ENCODE results near the gene IGSF10. TPM values are rescaled to one million over a fixed set of nuclear protein-coding genes. Genes with fewer than 3 reads are reported as not detected.
A peak's percentile ranks its signal among the peaks of the same experiment; 100 is the strongest.

Gene IGSF10
- total RNA-seq, 8 experiments from 2014 or later, result 0.17 to 8.1 (median 0.77) TPM

- peak in 2 of 8 experiments; percentile 55 to 66 for ATAC-seq (replicated peaks in 6 of 8)
- Histone ChIP-seq H3K27ac (no peak overlapping the region), H3K4me1 (replicated peaks in 1 of 2) (no peaks in the 10 kb centered on the region), H3K4me3 (no peak overlapping the region)
- in situ Hi-C loops (cut with MboI; ENCODE audit: low pct_unique_long_range_greater_than_20kb in 2 of 9, low sequenced_read_pairs in 9 of 9, unreplicated experiment in 9 of 9), result loop anchor here in 2 of 9 experiments (25.0 kb wide), 2 partner anchors 184 to 209 kb away; no protein-coding TSS in a partner anchor
- WGBS, 10 experiments, result 0 to 50% (median 31%) methylated on average over 1 to 2 of the region's 2 CpGs; no CpG with 5 or more reads in 4 of the 10 experiments
These were observed 8.0 kb downstream of the IGSF10 start for GRCh38 chr3:151452841-151453240.

GRCh38 chr3:151452368-151452767 lies 8.5 kb downstream of the IGSF10 start:
- WGBS, 10 experiments, result 0 to 63% (median 14%) methylated on average over 1 of the region's 1 CpG; no CpG with 5 or more reads in 5 of the 10 experiments
- no peak overlapping the region for H3K4me3 ChIP-seq
- in situ Hi-C loops (cut with MboI; ENCODE audit: low pct_unique_long_range_greater_than_20kb in 2 of 9, low sequenced_read_pairs in 9 of 9, unreplicated experiment in 9 of 9), result loop anchor here in 2 of 9 experiments (25.0 kb wide), 2 partner anchors 185 to 210 kb away; no protein-coding TSS in a partner anchor
- H3K27ac ChIP-seq, result no peak overlapping the region
- peak in 2 of 8 experiments; percentile 46 to 92 for ATAC-seq (replicated peaks in 6 of 8)
- no peaks in the 10 kb centered on the region for H3K4me1 ChIP-seq (replicated peaks in 1 of 2)

GRCh38 chr3:151446002-151446340 lies 14.9 kb downstream of the IGSF10 start:
- no peak overlapping the region for H3K4me3 ChIP-seq
- peak in 2 of 8 experiments; percentile 16 to 39 for ATAC-seq (replicated peaks in 6 of 8)
- WGBS, 10 experiments, result 47 to 81% (median 70%) methylated on average over 1 to 3 of the region's 3 CpGs; no CpG with 5 or more reads in 2 of the 10 experiments
- H3K4me1 ChIP-seq (replicated peaks in 1 of 2), result no peaks in the 10 kb centered on the region
- no peak overlapping the region for H3K27ac ChIP-seq
- in situ Hi-C loops (cut with MboI; ENCODE audit: low pct_unique_long_range_greater_than_20kb in 2 of 9, low sequenced_read_pairs in 9 of 9, unreplicated experiment in 9 of 9), result loop anchor here in 6 of 9 experiments (10.0 to 25.0 kb wide), 3 partner anchors 389 to 466 kb away; no protein-coding TSS in a partner anchor

- Histone ChIP-seq H3K4me3 (no peak overlapping the region), H3K4me1 (replicated peaks in 1 of 2) (no peaks in the 10 kb centered on the region), H3K27ac (no peak overlapping the region)
- WGBS, 10 experiments, result 8 to 100% (median 50%) methylated on average over 1 to 5 of the region's 5 CpGs; no CpG with 5 or more reads in 3 of the 10 experiments
- ATAC-seq (replicated peaks in 6 of 8), result peak in 2 of 8 experiments; percentile 93 to 97
- in situ Hi-C loops (cut with MboI; ENCODE audit: low pct_unique_long_range_greater_than_20kb in 2 of 9, low sequenced_read_pairs in 9 of 9, unreplicated experiment in 9 of 9), result loop anchor here in 6 of 9 experiments (10.0 to 25.0 kb wide), 3 partner anchors 389 to 467 kb away; no protein-coding TSS in a partner anchor
These were observed 15.4 kb downstream of the IGSF10 start for GRCh38 chr3:151445273-151446001.

GRCh38 chr3:151443583-151443982 lies 17.3 kb downstream of the IGSF10 start:
- ATAC-seq (replicated peaks in 6 of 8), result no peak
- Histone ChIP-seq H3K4me1 (replicated peaks in 1 of 2) (no peaks in the 10 kb centered on the region), H3K27ac (no peak overlapping the region), H3K4me3 (no peak overlapping the region)
- in situ Hi-C loops (cut with MboI; ENCODE audit: low pct_unique_long_range_greater_than_20kb in 2 of 9, low sequenced_read_pairs in 9 of 9, unreplicated experiment in 9 of 9), result loop anchor here in 6 of 9 experiments (10.0 to 25.0 kb wide), 3 partner anchors 391 to 469 kb away; no protein-coding TSS in a partner anchor
- WGBS, 10 experiments, result 78 to 100% (median 92%) methylated on average over 1 to 7 of the region's 7 CpGs; no CpG with 5 or more reads in 1 of the 10 experiments

GRCh38 chr3:151440940-151441339 lies 19.9 kb downstream of the IGSF10 start:
- H3K4me3 ChIP-seq, result no peak overlapping the region
- in situ Hi-C loops (cut with MboI; ENCODE audit: low pct_unique_long_range_greater_than_20kb in 2 of 9, low sequenced_read_pairs in 9 of 9, unreplicated experiment in 9 of 9), result loop anchor here in 6 of 9 experiments (10.0 to 25.0 kb wide), 3 partner anchors 394 to 471 kb away; no protein-coding TSS in a partner anchor
- no peak for ATAC-seq (replicated peaks in 6 of 8)
- no peak overlapping the region for H3K27ac ChIP-seq
- WGBS, 10 experiments, result 64 to 100% (median 92%) methylated on average over 1 of the region's 1 CpG; no CpG with 5 or more reads in 1 of the 10 experiments
- H3K4me1 ChIP-seq (replicated peaks in 1 of 2), result no peaks in the 10 kb centered on the region

- no peak overlapping the region for H3K27ac ChIP-seq
- H3K4me3 ChIP-seq, result no peak overlapping the region
- 7 to 100% (median 33%) methylated on average over 1 to 3 of the region's 3 CpGs; no CpG with 5 or more reads in 1 of the 10 experiments for WGBS, 10 experiments
- no peaks in the 10 kb centered on the region for H3K4me1 ChIP-seq (replicated peaks in 1 of 2)
- in situ Hi-C loops (cut with MboI; ENCODE audit: low pct_unique_long_range_greater_than_20kb in 2 of 9, low sequenced_read_pairs in 9 of 9, unreplicated experiment in 9 of 9), result loop anchor here in 6 of 9 experiments (10.0 to 25.0 kb wide), 3 partner anchors 395 to 473 kb away; no protein-coding TSS in a partner anchor
- peak; percentile 54 to 88 (median 64) for ATAC-seq (replicated peaks in 6 of 8)
These were observed 21.2 kb downstream of the IGSF10 start for GRCh38 chr3:151439652-151440125.

GRCh38 chr3:151437906-151438305 lies 23.0 kb downstream of the IGSF10 start:
- Histone ChIP-seq H3K27ac (no peak overlapping the region), H3K4me3 (no peak overlapping the region), H3K4me1 (replicated peaks in 1 of 2) (no peaks in the 10 kb centered on the region)
- 50 to 100% (median 93%) methylated on average over 1 to 6 of the region's 6 CpGs; no CpG with 5 or more reads in 1 of the 10 experiments for WGBS, 10 experiments
- in situ Hi-C loops (cut with MboI; ENCODE audit: low pct_unique_long_range_greater_than_20kb in 2 of 9, low sequenced_read_pairs in 9 of 9, unreplicated experiment in 9 of 9), result loop anchor here in 4 of 9 experiments (25.0 kb wide), 2 partner anchors 399 to 474 kb away; no protein-coding TSS in a partner anchor
- no peak for ATAC-seq (replicated peaks in 6 of 8)

GRCh38 chr3:151436675-151437446 lies 24.0 kb downstream of the IGSF10 start:
- peak in 3 of 8 experiments; percentile 73 to 83 (median 80) for ATAC-seq (replicated peaks in 6 of 8)
- in situ Hi-C loops (cut with MboI; ENCODE audit: low pct_unique_long_range_greater_than_20kb in 2 of 9, low sequenced_read_pairs in 9 of 9, unreplicated experiment in 9 of 9), result loop anchor here in 4 of 9 experiments (25.0 kb wide), 2 partner anchors 400 to 475 kb away; no protein-coding TSS in a partner anchor

GRCh38 chr3:151434151-151434890 lies 26.5 kb downstream of the IGSF10 start:
- peak in 4 of 8 experiments; percentile 71 to 85 (median 76) for ATAC-seq (replicated peaks in 6 of 8)
- in situ Hi-C loops (cut with MboI; ENCODE audit: low pct_unique_long_range_greater_than_20kb in 2 of 9, low sequenced_read_pairs in 9 of 9, unreplicated experiment in 9 of 9), result loop anchor here in 4 of 9 experiments (25.0 kb wide), 2 partner anchors 403 to 478 kb away; no protein-coding TSS in a partner anchor
- H3K4me1 ChIP-seq (replicated peaks in 1 of 2), result no peaks in the 10 kb centered on the region
- no peak overlapping the region for H3K27ac ChIP-seq
- 0 to 89% (median 43%) methylated on average over 1 of the region's 1 CpG; no CpG with 5 or more reads in 2 of the 10 experiments for WGBS, 10 experiments
- H3K4me3 ChIP-seq, result no peak overlapping the region

More at GRCh38 chr3:151436675-151437446, 24.0 kb downstream of the IGSF10 start:
- H3K27ac ChIP-seq, result no peak overlapping the region
- WGBS, 10 experiments, result 36 to 100% (median 78%) methylated on average over 2 to 8 of the region's 8 CpGs; no CpG with 5 or more reads in 1 of the 10 experiments
- H3K4me3 ChIP-seq, result no peak overlapping the region
- no peaks in the 10 kb centered on the region for H3K4me1 ChIP-seq (replicated peaks in 1 of 2)

- no peak for ATAC-seq (replicated peaks in 6 of 8)
- Histone ChIP-seq H3K4me3 (no peak overlapping the region), H3K4me1 (replicated peaks in 1 of 2) (no peaks in the 10 kb centered on the region), H3K27ac (no peak overlapping the region)
- 75 to 100% (median 88%) methylated on average over 1 to 7 of the region's 7 CpGs for WGBS, 10 experiments
- in situ Hi-C loops (cut with MboI; ENCODE audit: low pct_unique_long_range_greater_than_20kb in 2 of 9, low sequenced_read_pairs in 9 of 9, unreplicated experiment in 9 of 9), result loop anchor here in 4 of 9 experiments (25.0 kb wide), 2 partner anchors 405 to 480 kb away; no protein-coding TSS in a partner anchor
These were observed 28.1 kb downstream of the IGSF10 start for GRCh38 chr3:151432616-151433372.

Data from motor neuron (in vitro differentiated cells).